ENCODE results near the gene TMEM132C.

Gene TMEM132C

GRCh38 chr12:128752386-128752785 is 485.4 kb downstream of the TMEM132C start:
- no peaks in the 10 kb centered on the region for H4K20me1 ChIP-seq (ENCODE audit: low read depth, low read length)
- no peak overlapping the region for H3K9ac ChIP-seq (ENCODE audit: low read length)
- no peaks in the 10 kb centered on the region for H3K36me3 ChIP-seq (ENCODE audit: low read length)
- TF ChIP-seq EZH2phosphoT487 (conservative IDR thresholded peaks at IDR 0.05; ENCODE audit: low read length) (no peak), CTCF (IDR thresholded peaks at IDR 0.05; ENCODE audit: insufficient read depth, low read length, poor library complexity, severe bottlenecking) (no peak)
- H3K79me2 ChIP-seq (ENCODE audit: insufficient read depth, low read length), result no peaks in the 10 kb centered on the region
- H3K4me2 ChIP-seq (ENCODE audit: low read depth, low read length, poor library complexity, severe bottlenecking), result no peak overlapping the region
- H3K27ac ChIP-seq (ENCODE audit: low read depth, low read length), result no peak overlapping the region
- H2AFZ ChIP-seq (ENCODE audit: low read depth, low read length, severe bottlenecking), result no peak overlapping the region
- no peaks in the 10 kb centered on the region for H3K27me3 ChIP-seq (ENCODE audit: low read length)
- no peaks in the 10 kb centered on the region for H3K9me2 ChIP-seq (replicated peaks; ENCODE audit: insufficient read depth, low read length)
- no peak overlapping the region for H3K4me3 ChIP-seq (ENCODE audit: insufficient read depth, low read length, poor library complexity, severe bottlenecking)
- H3F3A ChIP-seq (ENCODE audit: insufficient read depth), result no peaks in the 10 kb centered on the region
- H3K9me3 ChIP-seq (ENCODE audit: insufficient read depth, low read length), result no peaks in the 10 kb centered on the region

GRCh38 chr12:128753438-128753837 is 486.5 kb downstream of the TMEM132C start:
- H2AFZ ChIP-seq (ENCODE audit: low read depth, low read length, severe bottlenecking), result no peak overlapping the region
- H3K9ac ChIP-seq (ENCODE audit: low read length), result no peak overlapping the region
- H3K9me3 ChIP-seq (ENCODE audit: insufficient read depth, low read length), result no peaks in the 10 kb centered on the region
- no peaks in the 10 kb centered on the region for H3K27me3 ChIP-seq (ENCODE audit: low read length)
- no peak overlapping the region for H3K4me3 ChIP-seq (ENCODE audit: insufficient read depth, low read length, poor library complexity, severe bottlenecking)
- H3F3A ChIP-seq (ENCODE audit: insufficient read depth), result no peaks in the 10 kb centered on the region
- no peaks in the 10 kb centered on the region for H4K20me1 ChIP-seq (ENCODE audit: low read depth, low read length)
- no peak overlapping the region for H3K27ac ChIP-seq (ENCODE audit: low read depth, low read length)
- no peaks in the 10 kb centered on the region for H3K9me2 ChIP-seq (replicated peaks; ENCODE audit: insufficient read depth, low read length)
- no peak overlapping the region for H3K4me2 ChIP-seq (ENCODE audit: low read depth, low read length, poor library complexity, severe bottlenecking)
- TF ChIP-seq CTCF (IDR thresholded peaks at IDR 0.05; ENCODE audit: insufficient read depth, low read length, poor library complexity, severe bottlenecking) (no peak), EZH2phosphoT487 (conservative IDR thresholded peaks at IDR 0.05; ENCODE audit: low read length) (no peak)
- no peaks in the 10 kb centered on the region for H3K36me3 ChIP-seq (ENCODE audit: low read length)
- H3K79me2 ChIP-seq (ENCODE audit: insufficient read depth, low read length), result no peaks in the 10 kb centered on the region

- Histone ChIP-seq H3K36me3 (ENCODE audit: low read length) (no peaks in the 10 kb centered on the region), H4K20me1 (ENCODE audit: low read depth, low read length) (no peaks in the 10 kb centered on the region), H3K27ac (ENCODE audit: low read depth, low read length) (no peak overlapping the region), H2AFZ (ENCODE audit: low read depth, low read length, severe bottlenecking) (no peak overlapping the region), H3K79me2 (ENCODE audit: insufficient read depth, low read length) (no peaks in the 10 kb centered on the region), H3K9me3 (ENCODE audit: insufficient read depth, low read length) (no peaks in the 10 kb centered on the region), H3K9me2 (replicated peaks; ENCODE audit: insufficient read depth, low read length) (no peaks in the 10 kb centered on the region), H3K9ac (ENCODE audit: low read length) (no peak overlapping the region), H3K4me3 (ENCODE audit: insufficient read depth, low read length, poor library complexity, severe bottlenecking) (no peak overlapping the region), H3K4me2 (ENCODE audit: low read depth, low read length, poor library complexity, severe bottlenecking) (no peak overlapping the region), H3F3A (ENCODE audit: insufficient read depth) (no peaks in the 10 kb centered on the region), H3K27me3 (ENCODE audit: low read length) (no peaks in the 10 kb centered on the region)
- TF ChIP-seq EZH2phosphoT487 (conservative IDR thresholded peaks at IDR 0.05; ENCODE audit: low read length) (no peak), CTCF (IDR thresholded peaks at IDR 0.05; ENCODE audit: insufficient read depth, low read length, poor library complexity, severe bottlenecking) (no peak)
These were observed 487.3 kb downstream of the TMEM132C start for GRCh38 chr12:128754275-128754674.
